LNCAP (cell line): ENCODE data around the gene RPL28.

ENCODE experiments used
- TF ChIP-seq, protein P1 (sequence below): fragments of 450-650 bp; IDR thresholded peaks from 2 replicates; pipeline ENCODE4 v1.5.1; 2017; ENCODE audit warnings: mild to moderate bottlenecking

RPL28 gene

DNA sequence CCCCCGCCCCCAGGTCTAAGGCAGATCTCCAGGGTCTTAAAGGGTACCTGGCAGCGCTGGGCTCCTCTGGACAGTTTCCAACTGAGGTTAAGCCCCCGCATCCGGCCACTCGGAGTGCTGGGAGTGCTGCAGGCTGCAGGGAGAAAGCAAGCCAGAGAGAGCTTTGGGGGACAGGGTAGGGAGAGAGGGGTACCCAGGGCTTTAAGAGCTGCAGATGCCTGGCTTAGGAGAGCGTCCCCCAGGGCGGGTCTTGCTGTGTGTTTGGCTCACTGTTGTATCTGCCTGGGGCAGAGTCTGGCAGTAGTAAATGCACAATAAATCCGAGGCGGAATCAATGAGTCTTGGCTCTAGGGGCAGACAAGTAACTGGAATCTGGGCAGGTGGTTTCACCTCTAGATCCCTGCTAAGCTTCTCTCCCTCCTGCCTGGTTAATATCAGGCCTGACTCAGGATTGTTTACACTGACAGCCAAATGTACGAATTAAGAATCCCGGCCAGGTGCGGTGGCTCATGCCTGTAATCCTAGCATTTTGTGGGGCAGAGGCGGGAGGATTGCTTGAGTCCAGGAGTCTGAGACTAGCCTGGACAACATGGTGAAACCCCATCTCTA, 30.4 kb upstream of the RPL28 start:
- TF ChIP-seq, protein P1, sequence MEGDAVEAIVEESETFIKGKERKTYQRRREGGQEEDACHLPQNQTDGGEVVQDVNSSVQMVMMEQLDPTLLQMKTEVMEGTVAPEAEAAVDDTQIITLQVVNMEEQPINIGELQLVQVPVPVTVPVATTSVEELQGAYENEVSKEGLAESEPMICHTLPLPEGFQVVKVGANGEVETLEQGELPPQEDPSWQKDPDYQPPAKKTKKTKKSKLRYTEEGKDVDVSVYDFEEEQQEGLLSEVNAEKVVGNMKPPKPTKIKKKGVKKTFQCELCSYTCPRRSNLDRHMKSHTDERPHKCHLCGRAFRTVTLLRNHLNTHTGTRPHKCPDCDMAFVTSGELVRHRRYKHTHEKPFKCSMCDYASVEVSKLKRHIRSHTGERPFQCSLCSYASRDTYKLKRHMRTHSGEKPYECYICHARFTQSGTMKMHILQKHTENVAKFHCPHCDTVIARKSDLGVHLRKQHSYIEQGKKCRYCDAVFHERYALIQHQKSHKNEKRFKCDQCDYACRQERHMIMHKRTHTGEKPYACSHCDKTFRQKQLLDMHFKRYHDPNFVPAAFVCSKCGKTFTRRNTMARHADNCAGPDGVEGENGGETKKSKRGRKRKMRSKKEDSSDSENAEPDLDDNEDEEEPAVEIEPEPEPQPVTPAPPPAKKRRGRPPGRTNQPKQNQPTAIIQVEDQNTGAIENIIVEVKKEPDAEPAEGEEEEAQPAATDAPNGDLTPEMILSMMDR = no peak

DNA sequence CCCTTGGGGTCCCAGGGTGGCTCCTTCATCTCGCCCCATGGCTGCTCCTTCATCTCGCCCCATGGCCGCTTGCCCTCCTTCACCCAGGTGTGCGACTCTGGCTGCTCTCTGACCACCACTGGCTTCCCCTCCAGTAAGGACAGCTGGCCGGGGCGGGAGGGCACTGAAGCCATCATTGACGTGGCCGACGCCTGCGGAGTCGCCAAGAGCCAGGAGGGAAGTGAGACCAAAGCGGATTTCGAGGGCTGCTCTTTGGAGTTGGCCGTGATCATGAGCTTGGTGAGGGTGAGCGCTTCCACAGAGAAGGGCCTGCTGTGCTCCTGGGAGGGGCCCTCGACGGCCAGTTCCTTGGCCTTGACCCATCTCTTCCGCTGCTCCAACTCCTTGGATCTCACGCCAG, 27.2 kb upstream of the RPL28 start:
- TF ChIP-seq, protein P1 = no peak

DNA sequence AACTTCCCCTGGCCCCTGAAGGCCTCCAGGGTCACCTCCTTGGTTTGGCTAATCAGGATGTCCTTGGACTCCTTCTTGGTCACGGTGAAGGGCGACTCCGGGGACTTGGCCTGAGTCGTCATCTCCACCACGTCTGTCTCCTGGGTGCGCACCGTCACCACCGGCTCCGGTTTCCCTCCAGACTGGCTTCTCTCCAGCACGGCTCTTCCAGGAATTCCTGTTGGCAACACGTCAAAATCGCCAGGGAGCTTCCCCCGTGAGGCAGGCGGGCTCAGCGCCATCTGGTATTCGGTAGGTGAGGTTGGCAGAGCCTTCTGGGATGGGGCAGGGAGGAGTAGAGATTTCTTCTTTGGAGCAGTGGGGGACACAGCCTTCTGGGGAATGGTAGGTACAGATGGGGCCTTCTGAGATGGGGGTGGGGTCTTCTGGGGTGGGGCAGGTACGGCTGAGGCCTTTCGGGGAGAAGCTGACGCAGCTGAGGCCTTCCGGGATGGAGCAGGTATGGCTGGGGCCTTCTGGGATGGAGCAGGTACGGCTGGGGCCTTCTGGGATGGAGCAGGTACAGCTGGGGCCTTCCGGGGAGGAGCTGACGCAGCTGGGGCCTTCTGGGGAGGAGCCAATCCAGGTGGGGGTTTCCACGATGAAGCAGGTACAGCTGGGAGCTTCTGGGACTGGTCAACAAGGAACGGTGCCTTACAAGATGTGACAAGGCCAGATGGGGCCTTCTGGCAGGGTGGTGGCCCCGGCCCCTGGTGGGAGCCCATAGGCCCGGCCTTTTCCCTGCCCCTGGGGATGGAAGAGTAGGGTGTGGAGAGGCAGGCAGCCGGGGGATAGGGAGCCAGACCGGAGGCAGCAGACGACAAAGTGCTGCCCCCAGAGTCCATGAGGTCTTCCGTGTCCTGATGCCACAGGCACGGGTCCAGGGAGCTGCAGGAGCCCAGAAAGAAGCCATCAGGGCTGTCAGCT, 26.5 kb upstream of the RPL28 start:
- TF ChIP-seq, protein P1 = no peak

DNA sequence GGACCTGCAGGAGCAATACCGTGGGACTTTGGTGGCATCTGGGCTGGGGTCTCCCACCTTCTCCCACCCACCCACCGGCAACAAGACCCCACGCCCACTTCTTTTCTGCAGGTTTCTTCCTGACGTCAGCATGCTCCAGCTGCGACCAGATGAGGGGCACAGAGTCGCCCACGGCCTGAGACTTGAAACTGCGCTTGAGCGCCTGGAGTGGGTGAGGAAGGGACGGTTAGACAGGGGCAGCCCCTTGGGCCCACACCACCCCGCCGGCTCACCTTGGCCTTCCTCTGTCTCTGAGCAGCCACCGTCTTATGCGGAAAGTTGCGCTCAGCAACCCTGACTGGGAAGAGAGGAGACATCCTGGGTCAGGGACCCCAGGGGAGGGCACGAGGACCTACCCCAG, 24.8 kb upstream of the RPL28 start:
- TF ChIP-seq, protein P1 = no peak

DNA sequence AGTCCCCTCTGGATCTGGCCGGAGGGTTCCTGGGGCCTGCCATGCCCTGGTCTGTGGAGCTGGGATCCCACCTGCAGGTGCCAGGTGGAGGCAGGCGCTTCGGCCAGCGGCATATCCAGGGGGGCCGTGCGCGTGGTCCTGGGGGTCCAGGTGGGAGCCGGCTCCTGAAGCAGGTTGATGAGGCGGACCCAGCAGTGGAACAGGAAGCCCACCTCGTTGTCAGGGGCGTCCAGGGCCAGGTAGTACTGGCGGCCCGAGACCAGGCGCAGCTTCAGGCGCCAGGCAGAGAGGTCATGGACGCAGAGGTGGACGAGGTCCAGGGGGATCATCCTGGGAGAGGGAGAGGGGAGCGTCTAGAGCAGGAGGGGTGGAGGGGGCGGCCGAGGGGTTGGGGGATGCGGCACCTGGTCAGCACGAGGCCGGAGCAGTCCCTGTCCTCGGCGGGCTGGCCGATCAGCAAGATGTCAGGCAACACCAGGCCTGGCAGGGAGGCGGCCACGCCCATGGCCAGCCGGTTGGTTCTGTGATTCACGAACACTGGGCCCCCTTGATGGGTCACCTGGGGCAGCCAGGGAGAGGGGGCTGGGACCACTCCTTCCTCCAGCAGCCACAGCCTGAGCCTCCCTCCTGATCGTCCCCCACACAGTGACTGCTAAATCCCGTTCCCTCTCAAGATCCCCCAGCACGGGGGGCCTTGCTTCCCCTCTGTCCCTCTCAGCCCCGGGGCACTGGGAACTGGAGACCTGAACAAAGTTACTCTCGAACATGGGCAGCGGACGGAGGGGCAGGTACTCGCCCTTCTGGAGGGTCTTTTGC, 23.4 kb upstream of the RPL28 start:
- TF ChIP-seq, protein P1 = no peak

DNA sequence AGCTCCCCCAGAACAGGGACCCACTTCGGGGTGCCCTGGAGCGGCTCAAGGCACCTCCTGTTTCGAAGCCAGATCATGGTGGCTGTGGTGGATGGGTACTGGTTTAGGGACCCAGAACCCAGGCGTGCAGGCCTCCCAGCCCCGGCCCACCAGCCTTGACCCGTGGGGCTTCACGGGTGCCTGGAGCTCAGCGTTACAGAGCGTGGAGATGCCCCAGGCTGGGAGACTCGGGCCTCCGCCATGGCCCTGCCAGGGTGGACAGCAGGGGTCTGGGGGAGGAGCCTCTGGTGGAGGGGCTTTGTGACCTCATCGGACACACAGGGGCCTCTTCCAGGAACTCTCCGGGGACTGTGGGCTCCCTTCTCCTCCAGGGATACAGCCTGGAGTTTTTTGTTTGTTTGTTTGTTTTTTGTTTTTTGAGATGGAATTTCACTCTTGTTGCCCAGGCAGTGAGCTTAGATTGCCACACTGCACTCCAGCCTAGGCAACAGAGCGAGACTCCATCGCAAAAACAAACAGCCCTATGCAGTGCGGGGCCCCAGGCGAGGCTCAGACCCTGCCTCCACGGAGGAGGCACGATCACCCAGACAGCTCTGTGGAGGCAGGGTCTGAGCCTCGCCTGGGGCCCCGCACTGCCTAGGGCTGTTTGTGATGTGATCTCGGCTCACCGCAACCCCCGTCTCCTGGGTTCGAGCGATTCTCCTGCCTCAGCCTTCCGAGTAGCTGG, 22.6 kb upstream of the RPL28 start, which contains the start of gene GARIN5B:
TSS of gene GARIN5B (minus strand) at position 271 of the 727 bp plus-strand sequence. CDS start at position 77, 194 bp downstream.
- TF ChIP-seq, protein P1 = no peak

DNA sequence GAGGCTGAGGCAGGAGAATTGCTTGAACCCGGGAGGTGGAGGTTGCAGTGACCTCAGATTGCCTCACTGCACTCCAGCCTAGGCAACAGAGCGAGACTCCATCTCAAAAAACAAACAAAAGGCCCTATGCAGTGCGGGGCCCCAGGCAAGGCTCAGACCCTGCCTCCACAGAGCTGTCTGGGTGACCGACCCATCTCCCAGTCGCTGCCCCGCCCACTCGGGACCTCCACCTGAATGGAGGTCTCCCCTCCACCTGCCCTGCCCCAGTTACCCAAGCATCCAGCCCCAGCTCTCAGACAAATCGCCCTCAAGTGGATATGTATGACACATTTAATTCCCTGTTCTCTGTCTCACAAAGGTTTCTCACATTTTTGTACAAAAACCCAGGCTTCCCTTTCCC, 20.5 kb upstream of the RPL28 start:
- TF ChIP-seq, protein P1 = no peak
